HS-5 (cell line): ENCODE data around the gene SUGCT.

Experiments
- DNase-seq: peaks from one replicate; pipeline ENCODE4 v3.0.0-alpha.2; 2012; ENCODE audit warnings: low read depth

SUGCT gene

GRCh38 chr7:40874756-40875155, 740.0 kb downstream of the SUGCT start:
- no peak for DNase-seq

GRCh38 chr7:40876601-40877000, 741.8 kb downstream of the SUGCT start:
- DNase-seq: no peak

- no peak for DNase-seq
These were observed 745.2 kb downstream of the SUGCT start for GRCh38 chr7:40879941-40880543.

- DNase-seq: no peak
These were observed 745.8 kb downstream of the SUGCT start for GRCh38 chr7:40880581-40880980.

GRCh38 chr7:40881405-40881926, 746.7 kb downstream of the SUGCT start:
- DNase-seq: no peak

GRCh38 chr7:40882071-40882658, 747.4 kb downstream of the SUGCT start:
- DNase-seq: no peak

GRCh38 chr7:40883826-40884225, 749.0 kb downstream of the SUGCT start:
- no peak for DNase-seq

GRCh38 chr7:40884241-40884640, 749.4 kb downstream of the SUGCT start:
- no peak for DNase-seq

GRCh38 chr7:40885503-40885902, 750.7 kb downstream of the SUGCT start:
- DNase-seq: no peak

- peak; percentile 68 for DNase-seq
These were observed 752.3 kb downstream of the SUGCT start for GRCh38 chr7:40887099-40887498.

GRCh38 chr7:40888499-40888898, 753.7 kb downstream of the SUGCT start:
- no peak for DNase-seq

- DNase-seq: no peak
These were observed 754.3 kb downstream of the SUGCT start for GRCh38 chr7:40889099-40889498.

- DNase-seq: no peak
These were observed 754.7 kb downstream of the SUGCT start for GRCh38 chr7:40889539-40889938.

GRCh38 chr7:40890088-40890692, 755.4 kb downstream of the SUGCT start:
- no peak for DNase-seq

GRCh38 chr7:40891232-40891631, 756.4 kb downstream of the SUGCT start:
- no peak for DNase-seq

GRCh38 chr7:40899151-40899550, 764.3 kb downstream of the SUGCT start:
- DNase-seq: no peak

GRCh38 chr7:40899636-40900507, 765.1 kb downstream of the SUGCT start:
- no peak for DNase-seq

- no peak for DNase-seq
These were observed 769.1 kb downstream of the SUGCT start for GRCh38 chr7:40903872-40904271.

GRCh38 chr7:40907286-40907685, 772.5 kb downstream of the SUGCT start:
- no peak for DNase-seq

- DNase-seq: no peak
These were observed 774.7 kb downstream of the SUGCT start for GRCh38 chr7:40909346-40909980.
